HCT116 (cell line): ENCODE results near the gene TMEM151A. TPM values are rescaled to one million over a fixed set of nuclear protein-coding genes. Genes with fewer than 3 reads are reported as not detected.
A peak's percentile ranks its signal among the peaks of the same experiment; 100 is the strongest.

Experiments used
- ATAC-seq: fragments of 200-7000 bp; cut with Tn5 transposase; 2 replicates; pipeline ENCODE4 v1.9.1; 2020; ENCODE audit warnings: mild to moderate bottlenecking, moderate library complexity
- BruUV-seq: library from RNA; stranded (reverse); fragments of 400-500 nt; replicated peaks from 2 replicates; lab custom pipeline; 2021; lab: Mats Ljungman, UMichigan
- CTCF ChIA-PET: fragments of 300-600 bp; sonication (Branson Sonifier 250); formaldehyde crosslinking; loops from one replicate; lab custom pipeline; 2021; ENCODE audit warnings: antibody characterized with exemption; lab: Charles Lee
- POLR2A ChIA-PET: fragments of 300-600, 350-600 bp; sonication (Branson Sonifier 250); formaldehyde crosslinking; loops from one replicate; lab custom pipeline; 2021; ENCODE audit warnings: antibody characterized with exemption; lab: Charles Lee
- RAD21 ChIA-PET, 2 experiments: fragments of 300-600 bp; sonication (Branson Sonifier 250); formaldehyde crosslinking; loops; one replicate each; lab custom pipeline; 2023; ENCODE audit warnings: low total read pairs in 2 of 2; ENCODE audit not compliant: uncharacterized antibody in 2 of 2, unreplicated experiment in 2 of 2, low non-redundant PET in 1 of 2; lab: Charles Lee
- DNase-seq: peaks from one replicate; pipeline ENCODE4 v3.0.0-alpha.2; 2010; ENCODE audit warnings: low read depth, low spot score
- H2AFZ ChIP-seq: fragments of 200-600 bp; shearing (Covaris generic), sonication (generic); 2 replicates; pipeline ENCODE4 v1.6.1; 2017; ENCODE audit warnings: low read depth, mixed run types, mixed read lengths, antibody characterized with exemption, low read length; ENCODE audit not compliant: poor library complexity, severe bottlenecking
- H3K27ac ChIP-seq: 2 replicates; pipeline ENCODE4 v1.5.1; 2012; ENCODE audit warnings: low read depth, low read length
- H3K27me3 ChIP-seq: fragments of 200-600 bp; sonication (generic); 2 replicates; pipeline ENCODE4 v1.6.1; 2016; ENCODE audit warnings: mixed run types, low read length, mixed read lengths; ENCODE audit not compliant: insufficient read depth
- H3K36me3 ChIP-seq, 2 experiments: fragments of 200-500 bp in 1 of 2; fragments of 200-600 bp in 1 of 2; sonication (Bioruptor generic) in 1 of 2; sonication (generic) in 1 of 2; 2 replicates each; pipeline versions ENCODE4 v1.5.1 to v1.6.1; 2014 to 2016; ENCODE audit warnings: low read length in 2 of 2, inconsistent platforms in 1 of 2, mixed read lengths in 1 of 2, mixed run types in 1 of 2; ENCODE audit not compliant: insufficient read depth in 2 of 2, control insufficient read depth in 1 of 2
- H3K4me1 ChIP-seq, 2 experiments: fragments of 200-600 bp in 1 of 2; sonication (generic) in 1 of 2; 2 replicates each; pipeline versions ENCODE4 v1.5.1 to v1.6.1; 2012 to 2017; ENCODE audit warnings: low read length in 2 of 2, inconsistent platforms in 1 of 2, mild to moderate bottlenecking in 1 of 2, mixed read lengths in 1 of 2, mixed run types in 1 of 2, moderate library complexity in 1 of 2; ENCODE audit not compliant: insufficient read depth in 2 of 2, control insufficient read depth in 1 of 2
- H3K4me2 ChIP-seq: fragments of 200-600 bp; sonication (generic); 2 replicates; pipeline ENCODE4 v1.6.1; 2017; ENCODE audit warnings: mixed run types, low read length, mixed read lengths
- H3K4me3 ChIP-seq, 2 experiments: fragments of 200-600 bp in 1 of 2; sonication (generic) in 1 of 2; replicated peaks in 1 of 2; 2 replicates each; pipeline ENCODE4 v1.5.1; 2011 to 2016; ENCODE audit warnings: low read length in 2 of 2, control low read depth in 1 of 2, low read depth in 1 of 2, mild to moderate bottlenecking in 1 of 2, mixed read lengths in 1 of 2, mixed run types in 1 of 2
- H3K79me2 ChIP-seq: fragments of 200-600 bp; sonication (generic); 2 replicates; pipeline ENCODE4 v1.6.1; 2017; ENCODE audit warnings: mild to moderate bottlenecking, mixed run types, low read length, moderate library complexity, mixed read lengths; ENCODE audit not compliant: insufficient read depth
- H3K9ac ChIP-seq: fragments of 200-600 bp; sonication (generic); 2 replicates; pipeline ENCODE4 v1.6.1; 2016; ENCODE audit warnings: low read length, mixed read lengths
- H3K9me2 ChIP-seq: fragments of 200-600 bp; sonication (generic), shearing (Covaris generic); 2 replicates; pipeline ENCODE4 v1.6.1; 2017; ENCODE audit warnings: mixed run types, mild to moderate bottlenecking, moderate library complexity; ENCODE audit not compliant: insufficient read depth
- H3K9me3 ChIP-seq, 2 experiments: fragments of 200-500 bp in 1 of 2; fragments of 200-600 bp in 1 of 2; sonication (Bioruptor generic) in 1 of 2; sonication (generic) in 1 of 2; 2 replicates each; pipeline ENCODE4 v1.6.1; 2014 to 2017; ENCODE audit warnings: low read length in 2 of 2, mixed read lengths in 2 of 2, inconsistent platforms in 1 of 2, low read depth in 1 of 2, mild to moderate bottlenecking in 1 of 2, mixed run types in 1 of 2, moderate library complexity in 1 of 2; ENCODE audit not compliant: control insufficient read depth in 1 of 2, insufficient read depth in 1 of 2
- H4K20me1 ChIP-seq: fragments of 200-600 bp; sonication (generic), shearing (Covaris generic); 2 replicates; pipeline ENCODE4 v1.6.1; 2017; ENCODE audit warnings: mixed run types, mild to moderate bottlenecking, moderate library complexity; ENCODE audit not compliant: insufficient read depth
- EGR1 ChIP-seq: IDR thresholded peaks from 2 replicates; pipeline ENCODE4 v1.6.1; 2012; ENCODE audit warnings: low read depth
- POLR2AphosphoS5 ChIP-seq: IDR thresholded peaks from 2 replicates; pipeline ENCODE4 v1.6.1; 2011; ENCODE audit warnings: mild to moderate bottlenecking, low read depth, low read length, moderate library complexity
- YY1 ChIP-seq: IDR thresholded peaks from 2 replicates; pipeline ENCODE4 v1.6.1; 2011; ENCODE audit warnings: low read length, low read depth, moderate library complexity, mild to moderate bottlenecking; ENCODE audit not compliant: insufficient replicate concordance; ENCODE audit errors: extremely low read depth
- intact Hi-C: fragments of 100-400 bp; cut with micrococcal nuclease; formaldehyde crosslinking; loops from 2 replicates; pipeline ENCODE4 v1.10.0; 2022
- total RNA-seq: library from RNA; stranded (reverse); gene quantifications from one replicate; pipeline ENCODE4 v1.2.1, GENCODE V29; 2021; ENCODE audit not compliant: unreplicated experiment
- TF ChIP-seq, protein P1 (sequence below), 3 experiments: fragments of 200-600 bp in 1 of 3; sonication (generic) in 1 of 3; IDR thresholded peaks in 2 of 3; conservative IDR thresholded peaks in 1 of 3; 2 replicates each; pipeline ENCODE4 v1.5.1; 2012 to 2017; ENCODE audit warnings: low read depth in 2 of 3, low read length in 2 of 3, antibody characterized with exemption in 1 of 3, borderline replicate concordance in 1 of 3, control low read depth in 1 of 3, mild to moderate bottlenecking in 1 of 3, mixed read lengths in 1 of 3, mixed run types in 1 of 3, moderate library complexity in 1 of 3; ENCODE audit not compliant: insufficient read depth in 1 of 3

Gene TMEM151A
- total RNA-seq, 1 experiment from 2014 or later, result 5.9 TPM

DNA sequence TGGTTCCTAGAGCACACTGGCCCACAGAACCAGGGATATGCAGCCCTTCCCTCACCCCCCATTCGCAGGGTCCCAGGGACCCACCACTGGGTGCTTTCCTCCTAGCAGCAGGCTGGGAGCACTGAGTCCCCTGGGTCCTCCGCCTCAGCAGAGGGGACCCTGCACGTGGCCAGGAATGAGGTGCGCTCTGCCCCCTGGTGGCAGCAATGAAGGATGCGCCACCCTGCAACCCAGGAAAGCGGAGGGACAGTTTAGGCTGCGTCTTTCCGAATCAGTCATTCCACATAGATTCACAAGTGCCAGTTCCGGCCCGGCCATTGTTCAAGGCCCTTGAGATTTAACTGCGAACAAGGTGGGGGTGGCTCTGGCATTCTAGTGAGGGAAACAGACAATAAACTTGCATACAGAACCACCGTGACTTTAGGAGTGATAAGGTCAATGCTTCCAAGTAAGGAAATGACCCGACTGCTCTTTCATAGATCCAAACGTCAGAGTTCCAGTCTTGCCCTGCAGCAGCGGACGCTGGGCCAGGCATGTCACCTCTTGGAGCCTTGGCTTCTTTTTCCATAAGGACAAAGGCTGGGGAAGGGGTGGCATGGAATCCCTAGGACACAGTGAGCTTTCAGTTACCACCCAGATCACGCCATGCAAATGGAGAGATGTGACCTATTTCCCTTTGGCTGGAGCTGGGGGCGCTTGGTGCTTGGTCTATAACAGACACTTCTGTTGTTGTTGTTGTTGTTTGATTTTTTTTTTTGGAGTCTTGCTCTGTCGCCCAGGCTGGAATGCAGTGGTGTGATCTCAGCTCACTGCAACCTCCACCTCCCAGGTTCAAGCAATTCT lies 36.8 kb downstream of the TMEM151A start:
- ChIA-PET RAD21 (interaction anchor here in 1 of 2 experiments (1.9 kb wide), 1 partner anchor 16 kb away, joined by 6 read pairs; no protein-coding TSS in a partner anchor), POLR2A (interaction anchor here (1.0 kb wide), 1 partner anchor 16 kb away, joined by 3 read pairs; no protein-coding TSS in a partner anchor), CTCF (interaction anchor here (3.7 kb wide), 1 partner anchor 16 kb away, joined by 42 read pairs; no protein-coding TSS in a partner anchor)
- TF ChIP-seq YY1 (peak; percentile 67), EGR1 (no peak), POLR2AphosphoS5 (peak; percentile 15; the same call in 1 of the 2 replicates)
- TF ChIP-seq, protein P1, sequence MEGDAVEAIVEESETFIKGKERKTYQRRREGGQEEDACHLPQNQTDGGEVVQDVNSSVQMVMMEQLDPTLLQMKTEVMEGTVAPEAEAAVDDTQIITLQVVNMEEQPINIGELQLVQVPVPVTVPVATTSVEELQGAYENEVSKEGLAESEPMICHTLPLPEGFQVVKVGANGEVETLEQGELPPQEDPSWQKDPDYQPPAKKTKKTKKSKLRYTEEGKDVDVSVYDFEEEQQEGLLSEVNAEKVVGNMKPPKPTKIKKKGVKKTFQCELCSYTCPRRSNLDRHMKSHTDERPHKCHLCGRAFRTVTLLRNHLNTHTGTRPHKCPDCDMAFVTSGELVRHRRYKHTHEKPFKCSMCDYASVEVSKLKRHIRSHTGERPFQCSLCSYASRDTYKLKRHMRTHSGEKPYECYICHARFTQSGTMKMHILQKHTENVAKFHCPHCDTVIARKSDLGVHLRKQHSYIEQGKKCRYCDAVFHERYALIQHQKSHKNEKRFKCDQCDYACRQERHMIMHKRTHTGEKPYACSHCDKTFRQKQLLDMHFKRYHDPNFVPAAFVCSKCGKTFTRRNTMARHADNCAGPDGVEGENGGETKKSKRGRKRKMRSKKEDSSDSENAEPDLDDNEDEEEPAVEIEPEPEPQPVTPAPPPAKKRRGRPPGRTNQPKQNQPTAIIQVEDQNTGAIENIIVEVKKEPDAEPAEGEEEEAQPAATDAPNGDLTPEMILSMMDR (IDR thresholded peaks at IDR 0.05 in 2 of 3, conservative IDR thresholded peaks at IDR 0.05 in 1 of 3; ENCODE audit: borderline replicate concordance in 1 of 3, insufficient read depth in 1 of 3, low read depth in 2 of 3, low read length in 2 of 3), result peak in 2 of 3 experiments; percentile 92 to 97; a peak in 4 of 6 replicates
- Histone ChIP-seq H2AFZ (peak overlapping the region; percentile 42), H3K27ac (peak overlapping the region; percentile 41), H3K9ac (peak overlapping the region; percentile 56), H4K20me1 (no peaks in the 10 kb centered on the region), H3K36me3 (peaks cover 0 to 13% of the 10 kb centered on the region in 2 experiments; a peak in 1 of 4 replicates), H3K4me3 (peak overlapping the region in 1 of 2 experiments; percentile 21; a peak in 1 of 4 replicates), H3K4me1 (peaks cover 17 to 57% of the 10 kb centered on the region in 2 experiments), H3K9me3 (no peaks in the 10 kb centered on the region), H3K4me2 (peak overlapping the region; percentile 73), H3K9me2 (no peaks in the 10 kb centered on the region), H3K79me2 (no peaks in the 10 kb centered on the region), H3K27me3 (no peaks in the 10 kb centered on the region)
- ATAC-seq (peak; percentile 86), DNase-seq (peak; percentile 54)
- no TSS peak for BruUV-seq
- intact Hi-C loops, result loop anchor here (1.0 kb wide), 1 partner anchor 16 kb away; no protein-coding TSS in a partner anchor
